ENCODE data around the gene KATNAL2.

Gene KATNAL2

GRCh38 chr18:46893360-46893759 is 24.0 kb upstream of the KATNAL2 start:
- peaks cover 51% of the 10 kb centered on the region for H3K36me3 ChIP-seq
- H3K27ac ChIP-seq = no peak overlapping the region
- TF ChIP-seq Cebpa-rat (IDR thresholded peaks at IDR 0.05) = no peak

GRCh38 chr18:46894124-46894523 is 23.3 kb upstream of the KATNAL2 start:
- H3K27ac ChIP-seq = no peak overlapping the region
- TF ChIP-seq Cebpa-rat (IDR thresholded peaks at IDR 0.05) = no peak
- H4K20me1 ChIP-seq = peaks cover 40% of the 10 kb centered on the region
- H3K36me3 ChIP-seq = peaks cover 46% of the 10 kb centered on the region
- H3K4me3 ChIP-seq = no peak overlapping the region
- peaks cover 55% of the 10 kb centered on the region for H3K4me1 ChIP-seq
- H3K4me2 ChIP-seq = no peak overlapping the region
- no peaks in the 10 kb centered on the region for H3K27me3 ChIP-seq
- H3K9ac ChIP-seq = no peak overlapping the region
- peaks cover 42% of the 10 kb centered on the region for H3K9me3 ChIP-seq

More at GRCh38 chr18:46893360-46893759, 24.0 kb upstream of the KATNAL2 start:
- peak overlapping the region; percentile 2; the same call in 1 of the 2 replicates for H3K4me2 ChIP-seq
- peaks cover 47% of the 10 kb centered on the region for H3K4me1 ChIP-seq
- peaks cover 50% of the 10 kb centered on the region for H3K9me3 ChIP-seq
- H3K4me3 ChIP-seq = no peak overlapping the region
- H4K20me1 ChIP-seq = peaks cover 33% of the 10 kb centered on the region
- H3K9ac ChIP-seq = no peak overlapping the region
- no peaks in the 10 kb centered on the region for H3K27me3 ChIP-seq

GRCh38 chr18:46899274-46899948 is 18.0 kb upstream of the KATNAL2 start:
- no peak for TF ChIP-seq Cebpa-rat (IDR thresholded peaks at IDR 0.05)

DNA sequence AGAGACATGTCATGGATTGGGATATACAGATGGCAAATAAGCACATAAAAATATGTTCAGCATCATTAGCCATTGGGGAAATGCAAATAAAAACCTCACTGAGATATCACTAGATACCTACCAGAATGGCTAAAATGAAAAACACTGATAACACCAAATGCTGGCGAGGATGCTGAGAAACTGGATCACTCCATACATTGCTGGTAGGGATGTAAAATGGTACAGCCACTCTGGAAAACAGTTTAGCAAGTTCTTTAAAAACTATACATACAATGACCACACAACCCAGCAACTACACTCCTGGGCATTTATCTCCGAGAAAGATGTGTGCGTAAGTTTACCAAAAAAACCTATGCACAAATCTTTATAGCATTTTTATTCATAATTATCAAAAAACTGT is 14.0 kb upstream of the KATNAL2 start:
- no peaks in the 10 kb centered on the region for H3K27me3 ChIP-seq
- H3K9me3 ChIP-seq = peaks cover 65% of the 10 kb centered on the region
- H3K4me1 ChIP-seq = peaks cover 19% of the 10 kb centered on the region
- peaks cover 18% of the 10 kb centered on the region for H4K20me1 ChIP-seq
- TF ChIP-seq Cebpa-rat (IDR thresholded peaks at IDR 0.05) = no peak
- no peak overlapping the region for H3K4me2 ChIP-seq
- no peak overlapping the region for H3K4me3 ChIP-seq
- H3K36me3 ChIP-seq = peaks cover 58% of the 10 kb centered on the region
- no peak overlapping the region for H3K9ac ChIP-seq
- no peak overlapping the region for H3K27ac ChIP-seq

More at GRCh38 chr18:46899274-46899948, 18.0 kb upstream of the KATNAL2 start:
- peaks cover 42% of the 10 kb centered on the region for H3K4me1 ChIP-seq
- H3K27ac ChIP-seq = peak overlapping the region; percentile 43; the same call in 1 of the 2 replicates
- no peak overlapping the region for H3K4me3 ChIP-seq
- peaks cover 23% of the 10 kb centered on the region for H4K20me1 ChIP-seq
- H3K9me3 ChIP-seq = peaks cover 46% of the 10 kb centered on the region
- peak overlapping the region; percentile 57 for H3K4me2 ChIP-seq
- H3K36me3 ChIP-seq = peaks cover 47% of the 10 kb centered on the region
- no peak overlapping the region for H3K9ac ChIP-seq
- H3K27me3 ChIP-seq = no peaks in the 10 kb centered on the region

DNA sequence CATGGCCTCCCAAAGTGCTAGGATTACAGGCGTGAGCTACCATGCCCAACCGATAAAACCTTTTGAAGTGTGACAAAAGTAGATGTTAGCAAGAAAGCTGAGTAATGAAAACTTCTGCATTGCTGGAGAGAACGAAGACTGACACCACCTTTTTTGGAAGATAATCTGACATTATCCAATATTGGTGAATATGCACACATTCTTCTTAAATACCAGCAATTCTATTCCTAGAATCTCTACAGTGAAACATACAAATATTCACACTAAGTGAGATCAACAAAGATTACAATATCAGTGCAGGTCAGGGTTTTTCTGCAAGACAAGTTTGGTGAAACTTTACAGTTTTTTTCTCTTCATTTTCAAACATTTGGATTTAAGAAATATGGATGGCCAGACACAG is 7.9 kb upstream of the KATNAL2 start:
- Histone ChIP-seq H3K27me3 (no peaks in the 10 kb centered on the region), H3K36me3 (peaks cover 64% of the 10 kb centered on the region), H3K27ac (no peak overlapping the region), H3K4me1 (peaks cover 10% of the 10 kb centered on the region), H4K20me1 (peaks cover 52% of the 10 kb centered on the region), H3K4me3 (no peak overlapping the region), H3K9ac (no peak overlapping the region), H3K4me2 (no peak overlapping the region), H3K9me3 (peaks cover 62% of the 10 kb centered on the region)
- TF ChIP-seq Cebpa-rat (IDR thresholded peaks at IDR 0.05) = no peak

GRCh38 chr18:46910856-46911255 is 6.5 kb upstream of the KATNAL2 start:
- Histone ChIP-seq H3K4me2 (no peak overlapping the region), H3K9me3 (peaks cover 54% of the 10 kb centered on the region), H3K9ac (no peak overlapping the region), H3K4me1 (peaks cover 23% of the 10 kb centered on the region), H3K4me3 (no peak overlapping the region), H3K27me3 (no peaks in the 10 kb centered on the region), H3K27ac (no peak overlapping the region), H3K36me3 (peaks cover 62% of the 10 kb centered on the region), H4K20me1 (peaks cover 65% of the 10 kb centered on the region)
- no peak for TF ChIP-seq Cebpa-rat (IDR thresholded peaks at IDR 0.05)

- peaks cover 16% of the 10 kb centered on the region; the same call in 1 of the 2 replicates for H3K36me3 ChIP-seq
- H4K20me1 ChIP-seq = peaks cover 45% of the 10 kb centered on the region
- peak overlapping the region; percentile 92 for H3K9ac ChIP-seq
- peaks cover 9% of the 10 kb centered on the region for H3K9me3 ChIP-seq
- H3K27me3 ChIP-seq = no peaks in the 10 kb centered on the region
- H3K4me3 ChIP-seq = peak overlapping the region; percentile 84
- no peak for TF ChIP-seq Cebpa-rat (IDR thresholded peaks at IDR 0.05)
- H3K4me2 ChIP-seq = peak overlapping the region; percentile 90
- peak overlapping the region; percentile 92 for H3K27ac ChIP-seq
- H3K4me1 ChIP-seq = peaks cover 40% of the 10 kb centered on the region
Measured at GRCh38 chr18:46915800-46916550, 1.4 kb upstream of the KATNAL2 start.

DNA sequence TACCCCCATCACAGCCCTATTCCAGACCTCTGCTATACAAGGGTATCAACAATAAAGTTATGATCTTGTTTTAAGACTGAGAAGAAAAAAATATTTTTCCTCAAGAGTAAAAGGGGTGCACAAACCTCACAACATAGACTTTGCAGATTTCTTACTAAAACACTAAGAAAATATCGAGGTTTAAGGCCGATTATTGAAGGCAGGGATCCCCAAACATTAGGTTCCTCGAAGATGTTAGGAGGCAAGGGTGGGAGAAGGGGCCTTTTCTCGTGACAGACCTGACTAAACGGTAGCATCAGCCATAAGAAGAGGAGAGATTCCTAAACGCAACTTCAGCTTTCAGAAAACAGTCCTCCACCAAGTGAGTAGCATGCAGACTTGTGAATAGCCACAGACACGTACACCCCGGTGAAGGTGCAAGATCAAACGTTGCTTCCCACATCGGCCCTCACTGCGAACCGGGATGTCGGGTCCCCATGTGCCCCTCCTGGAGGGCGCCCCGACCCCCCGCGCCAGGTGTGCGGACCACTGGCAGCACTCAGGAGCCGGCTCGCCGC is 773 bp upstream of the KATNAL2 start:
- H3K4me1 ChIP-seq = peaks cover 40% of the 10 kb centered on the region
- peaks cover 4% of the 10 kb centered on the region for H3K9me3 ChIP-seq
- H3K27ac ChIP-seq = peak overlapping the region; percentile 92
- H3K9ac ChIP-seq = peak overlapping the region; percentile 92
- H4K20me1 ChIP-seq = peaks cover 41% of the 10 kb centered on the region
- peak overlapping the region; percentile 90 for H3K4me2 ChIP-seq
- no peak for TF ChIP-seq Cebpa-rat (IDR thresholded peaks at IDR 0.05)
- peaks cover 9% of the 10 kb centered on the region; the same call in 1 of the 2 replicates for H3K36me3 ChIP-seq
- no peaks in the 10 kb centered on the region for H3K27me3 ChIP-seq
- H3K4me3 ChIP-seq = peak overlapping the region; percentile 84

DNA sequence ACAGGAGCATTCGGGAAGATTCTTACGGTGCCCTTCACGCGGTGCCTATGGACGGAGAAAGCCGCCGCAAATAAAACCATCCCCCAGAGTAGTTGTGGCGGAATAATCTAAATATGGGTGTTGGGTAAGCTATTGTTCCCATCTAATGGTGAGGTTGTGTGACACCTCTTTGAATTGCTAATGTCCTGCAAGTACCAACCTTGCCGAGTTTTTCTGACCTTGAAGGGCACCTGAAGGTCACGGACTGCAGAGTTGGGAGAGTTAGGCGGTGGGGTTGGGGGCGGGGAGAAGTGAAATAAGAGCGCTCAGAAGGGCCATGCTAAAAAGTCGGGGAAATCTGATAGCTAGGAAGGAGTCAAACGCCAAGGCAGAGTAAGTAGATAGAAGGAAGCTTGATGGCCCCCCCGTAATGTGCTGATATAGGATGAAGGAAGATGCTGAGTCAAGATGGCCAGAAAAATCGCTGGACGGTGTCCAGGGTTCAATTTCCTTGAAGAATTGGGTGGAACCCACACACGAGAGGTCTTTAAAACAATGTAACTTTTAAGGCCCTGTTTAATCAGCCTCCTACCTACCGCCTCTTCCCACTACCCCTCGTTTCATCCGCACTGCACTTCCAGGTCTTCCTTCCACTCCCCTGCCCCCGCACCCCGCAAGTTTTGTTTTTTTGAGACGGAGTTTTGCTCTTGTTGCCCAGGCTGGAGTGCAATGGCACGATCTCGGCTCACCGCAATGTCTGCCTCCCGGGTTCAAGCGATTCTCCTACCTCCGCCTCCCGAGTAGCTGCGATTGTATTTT is 600 bp downstream of the KATNAL2 start:
- TF ChIP-seq Cebpa-rat (IDR thresholded peaks at IDR 0.05) = no peak
- Histone ChIP-seq H3K4me2 (peak overlapping the region; percentile 77), H3K27me3 (no peaks in the 10 kb centered on the region), H3K9me3 (no peaks in the 10 kb centered on the region), H3K4me1 (peaks cover 40% of the 10 kb centered on the region), H3K27ac (peak overlapping the region; percentile 92), H3K36me3 (0 out of 2 replicates have a peak, but pooled peaks cover 2% of the 10 kb centered on the region), H4K20me1 (peaks cover 34% of the 10 kb centered on the region), H3K4me3 (peak overlapping the region; percentile 84), H3K9ac (peak overlapping the region; percentile 92)
